ENCODE measurements around the gene SVIL. TPM values are rescaled to one million over a fixed set of nuclear protein-coding genes. Genes with fewer than 3 reads are reported as not detected.

The SVIL gene
- total RNA-seq, 1 experiment from 2014 or later = 15.3 TPM

DNA sequence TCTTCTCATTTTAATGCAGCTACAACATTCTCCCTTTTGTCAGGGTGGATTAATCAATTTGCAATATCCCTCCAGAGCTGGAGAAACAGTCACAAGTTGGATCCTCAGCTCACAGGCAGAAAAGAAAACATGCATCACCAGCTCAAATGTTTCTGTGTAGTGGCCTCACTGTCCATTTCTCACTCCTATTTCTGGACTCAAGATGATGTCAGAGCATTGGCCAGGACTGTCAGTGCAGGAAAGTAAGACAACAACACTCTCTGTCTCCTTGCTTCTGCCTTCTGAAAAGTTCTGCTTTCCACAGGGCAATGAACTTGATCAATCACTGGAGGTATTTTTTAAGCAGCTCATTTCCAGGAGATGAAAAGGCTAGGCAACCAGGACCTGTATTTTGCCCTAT is 8.2 kb upstream of the SVIL start:
- no peak overlapping the region for H3K56ac ChIP-seq (ENCODE audit: insufficient read length, low read depth, low read length)
- no peak overlapping the region for H2AFZ ChIP-seq (ENCODE audit: low read length)
- H2BK12ac ChIP-seq (ENCODE audit: insufficient read length, low read depth, low read length) = no peak overlapping the region
- no peak overlapping the region for H3K14ac ChIP-seq (ENCODE audit: insufficient read depth, low read length)
- no peak overlapping the region for H3K4ac ChIP-seq (ENCODE audit: low read depth, low read length)
- DNase-seq = no peak
- Mint-ChIP-seq H3K4me3 (no peak overlapping the region), H3K27ac (no peak overlapping the region; a peak in 1 of 7 replicates), H3K4me1 (peaks cover 43 to 49% of the 10 kb centered on the region in 2 experiments), H3K36me3 (ENCODE audit: insufficient read depth in 1 of 3, low read depth in 3 of 3) (no peaks in the 10 kb centered on the region; a peak in 2 of 7 replicates), H3K27me3 (ENCODE audit: low read depth) (peaks cover 2% of the 10 kb centered on the region; the same call in 1 of the 2 replicates), H3K9me3 (no peaks in the 10 kb centered on the region)
- no peaks in the 10 kb centered on the region for H3K79me1 ChIP-seq (ENCODE audit: insufficient read depth, low read depth, low read length, poor library complexity, severe bottlenecking)
- H2BK120ac ChIP-seq (ENCODE audit: low read depth, low read length, poor library complexity, severe bottlenecking) = no peak overlapping the region
- H3K27ac ChIP-seq (ENCODE audit: insufficient read length, low read depth, low read length) = no peak overlapping the region
- no peaks in the 10 kb centered on the region for H3K23me2 ChIP-seq (ENCODE audit: insufficient read length, low read depth, low read length, poor library complexity, severe bottlenecking)
- no peak overlapping the region for H4K8ac ChIP-seq (replicated peaks; ENCODE audit: insufficient read length, low read depth, low read length)
- no peaks in the 10 kb centered on the region for H4K20me1 ChIP-seq (ENCODE audit: control insufficient read depth, insufficient read depth, insufficient read length)
- H4K91ac ChIP-seq (ENCODE audit: insufficient read length, low read depth, low read length) = no peak overlapping the region
- no peaks in the 10 kb centered on the region for H3K9me3 ChIP-seq (ENCODE audit: control insufficient read depth, low read depth, low read length)
- H2BK20ac ChIP-seq (ENCODE audit: low read depth, low read length, poor library complexity, severe bottlenecking) = no peak overlapping the region
- H3K9ac ChIP-seq (ENCODE audit: extremely low read depth, insufficient read length, low read length) = no peak overlapping the region
- no peak overlapping the region for H3K18ac ChIP-seq (ENCODE audit: insufficient read length, low read depth, low read length)
- H2AK5ac ChIP-seq (ENCODE audit: insufficient read length, low read length) = no peak overlapping the region
- no peaks in the 10 kb centered on the region for H3K79me2 ChIP-seq (ENCODE audit: insufficient read depth, low read length)
- no peak overlapping the region for H2BK5ac ChIP-seq (ENCODE audit: insufficient read length, low read length)
- H3K23ac ChIP-seq (ENCODE audit: insufficient read length, low read depth, low read length) = no peak overlapping the region
- no peak overlapping the region for H3K4me2 ChIP-seq (ENCODE audit: insufficient read depth, insufficient read length, low read length)
- no peak overlapping the region for H2BK15ac ChIP-seq (ENCODE audit: low read depth, low read length)
- no peaks in the 10 kb centered on the region for H3K27me3 ChIP-seq (ENCODE audit: insufficient read depth, low read length)
- H4K5ac ChIP-seq (ENCODE audit: insufficient read length, low read depth, low read length) = no peak overlapping the region
- TF ChIP-seq, protein P1, sequence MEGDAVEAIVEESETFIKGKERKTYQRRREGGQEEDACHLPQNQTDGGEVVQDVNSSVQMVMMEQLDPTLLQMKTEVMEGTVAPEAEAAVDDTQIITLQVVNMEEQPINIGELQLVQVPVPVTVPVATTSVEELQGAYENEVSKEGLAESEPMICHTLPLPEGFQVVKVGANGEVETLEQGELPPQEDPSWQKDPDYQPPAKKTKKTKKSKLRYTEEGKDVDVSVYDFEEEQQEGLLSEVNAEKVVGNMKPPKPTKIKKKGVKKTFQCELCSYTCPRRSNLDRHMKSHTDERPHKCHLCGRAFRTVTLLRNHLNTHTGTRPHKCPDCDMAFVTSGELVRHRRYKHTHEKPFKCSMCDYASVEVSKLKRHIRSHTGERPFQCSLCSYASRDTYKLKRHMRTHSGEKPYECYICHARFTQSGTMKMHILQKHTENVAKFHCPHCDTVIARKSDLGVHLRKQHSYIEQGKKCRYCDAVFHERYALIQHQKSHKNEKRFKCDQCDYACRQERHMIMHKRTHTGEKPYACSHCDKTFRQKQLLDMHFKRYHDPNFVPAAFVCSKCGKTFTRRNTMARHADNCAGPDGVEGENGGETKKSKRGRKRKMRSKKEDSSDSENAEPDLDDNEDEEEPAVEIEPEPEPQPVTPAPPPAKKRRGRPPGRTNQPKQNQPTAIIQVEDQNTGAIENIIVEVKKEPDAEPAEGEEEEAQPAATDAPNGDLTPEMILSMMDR (conservative IDR thresholded peaks at IDR 0.05) = no peak
- peaks cover 7% of the 10 kb centered on the region; the same call in 1 of the 2 replicates for H3K4me1 ChIP-seq (ENCODE audit: insufficient read depth, low read length)
- H3T11ph ChIP-seq (ENCODE audit: low read length) = no peak overlapping the region
